Neural cell (in vitro differentiated cells): ENCODE data around the gene UCP3. TPM values are rescaled to one million over a fixed set of nuclear protein-coding genes. Genes with fewer than 3 reads are reported as not detected.

Source experiments
- H2AFZ ChIP-seq: fragments of 200-600, 300-800 bp; sonication (generic), shearing (Covaris generic); 2 replicates; pipeline ENCODE4 v1.6.0; 2014; ENCODE audit warnings: low read depth, mild to moderate bottlenecking, antibody characterized with exemption, low read length, moderate library complexity
- H3F3A ChIP-seq: fragments of 200-600 bp; shearing (Covaris generic); 2 replicates; pipeline ENCODE4 v1.6.1; 2016; ENCODE audit warnings: mild to moderate bottlenecking, moderate library complexity, mixed read lengths, antibody characterized with exemption, low read length; ENCODE audit not compliant: insufficient read depth, poor library complexity, severe bottlenecking
- H3K27ac ChIP-seq: fragments of 200-600, 300-800 bp; sonication (generic), shearing (Covaris generic); 2 replicates; pipeline ENCODE4 v1.5.1; 2014; ENCODE audit warnings: mild to moderate bottlenecking, low read length, moderate library complexity
- H3K27me3 ChIP-seq: fragments of 300-800, 200-600 bp; sonication (generic), shearing (Covaris generic); 2 replicates; pipeline ENCODE4 v1.6.0; 2014; ENCODE audit warnings: mild to moderate bottlenecking, low read depth, low read length, moderate library complexity; ENCODE audit not compliant: insufficient read depth
- H3K36me3 ChIP-seq: fragments of 300-800, 200-600 bp; sonication (generic), shearing (Covaris generic); 2 replicates; pipeline ENCODE4 v1.5.1; 2014; ENCODE audit warnings: mild to moderate bottlenecking, antibody characterized with exemption, low read length, moderate library complexity; ENCODE audit not compliant: insufficient read depth
- H3K4me2 ChIP-seq: fragments of 300-800, 200-600 bp; sonication (generic), shearing (Covaris generic); 2 replicates; pipeline ENCODE4 v1.6.0; 2014; ENCODE audit warnings: mild to moderate bottlenecking, low read length
- H3K4me3 ChIP-seq: fragments of 300-800, 200-600 bp; sonication (generic), shearing (Covaris generic); 2 replicates; pipeline ENCODE4 v1.5.1; 2014; ENCODE audit warnings: mild to moderate bottlenecking, low read length, moderate library complexity
- H3K79me2 ChIP-seq: fragments of 200-600 bp; shearing (Covaris generic); replicated peaks from 2 replicates; pipeline ENCODE4 v1.6.0; 2014; ENCODE audit warnings: mild to moderate bottlenecking, low read length, moderate library complexity; ENCODE audit not compliant: insufficient read depth
- H3K9ac ChIP-seq: fragments of 300-800, 200-600 bp; sonication (generic), shearing (Covaris generic); 2 replicates; pipeline ENCODE4 v1.6.1; 2016; ENCODE audit warnings: mild to moderate bottlenecking, low read length, mixed read lengths
- H3K9me2 ChIP-seq: fragments of 200-600 bp; shearing (Covaris generic); 2 replicates; pipeline ENCODE4 v1.6.1; 2016; ENCODE audit warnings: mild to moderate bottlenecking, low read length, mixed read lengths; ENCODE audit not compliant: insufficient read depth
- H3K9me3 ChIP-seq: fragments of 200-600, 300-800 bp; sonication (generic), shearing (Covaris generic); 2 replicates; pipeline ENCODE4 v1.6.1; 2016; ENCODE audit warnings: mild to moderate bottlenecking, mixed run types, low read length, moderate library complexity, mixed read lengths
- H4K20me1 ChIP-seq: fragments of 200-600 bp; shearing (Covaris generic); 2 replicates; pipeline ENCODE4 v1.6.1; 2016; ENCODE audit warnings: mild to moderate bottlenecking, mixed run types; ENCODE audit not compliant: insufficient read depth
- CTCF ChIP-seq: fragments of 450-650 bp; IDR thresholded peaks from 2 replicates; pipeline ENCODE4 v1.5.1; 2014; ENCODE audit warnings: antibody characterized with exemption, mild to moderate bottlenecking, moderate library complexity; ENCODE audit not compliant: poor library complexity, severe bottlenecking
- EP300 ChIP-seq: fragments of 450-650 bp; conservative IDR thresholded peaks from 2 replicates; pipeline ENCODE4 v1.6.1; 2014; ENCODE audit warnings: antibody characterized with exemption, mild to moderate bottlenecking, moderate library complexity; ENCODE audit not compliant: poor library complexity, severe bottlenecking
- EZH2 ChIP-seq: fragments of 200-600, 300-800 bp; shearing (Covaris generic), sonication (generic); IDR thresholded peaks from 2 replicates; pipeline ENCODE4 v1.6.1; 2014; ENCODE audit warnings: antibody characterized with exemption, low read length, borderline replicate concordance, mild to moderate bottlenecking; ENCODE audit not compliant: insufficient read depth, poor library complexity, severe bottlenecking
- MXI1 ChIP-seq: fragments of 450-650 bp; conservative IDR thresholded peaks from 2 replicates; pipeline ENCODE4 v1.6.1; 2014; ENCODE audit warnings: antibody characterized with exemption, mild to moderate bottlenecking; ENCODE audit not compliant: poor library complexity, severe bottlenecking
- POLR2AphosphoS5 ChIP-seq: IDR thresholded peaks from 2 replicates; pipeline ENCODE4 v1.6.1; 2012
- RAD21 ChIP-seq: fragments of 450-650 bp; conservative IDR thresholded peaks from 2 replicates; pipeline ENCODE4 v1.6.1; 2014; ENCODE audit warnings: antibody characterized with exemption, mild to moderate bottlenecking, moderate library complexity
- REST ChIP-seq: IDR thresholded peaks from 2 replicates; pipeline ENCODE4 v1.6.1; 2012; ENCODE audit warnings: borderline replicate concordance
- SMC3 ChIP-seq: fragments of 450-650 bp; conservative IDR thresholded peaks from 2 replicates; pipeline ENCODE4 v1.6.1; 2014; ENCODE audit warnings: antibody characterized with exemption, mild to moderate bottlenecking, moderate library complexity; ENCODE audit not compliant: poor library complexity
- TAF1 ChIP-seq: IDR thresholded peaks from 2 replicates; pipeline ENCODE4 v1.6.1; 2012; ENCODE audit warnings: low read depth
- polyA plus RNA-seq: library from polyadenylated mRNA; depleted of rRNA; stranded (reverse); fragments of >200 nt; gene quantifications from 2 replicates; pipeline ENCODE4 v1.2.3, GENCODE V29; 2014

UCP3 gene
- polyA plus RNA-seq, 1 donor from 2014 or later = 7.8 TPM

- no peaks in the 10 kb centered on the region for H3K36me3 ChIP-seq
- H2AFZ ChIP-seq = no peak overlapping the region
- H3K4me3 ChIP-seq = no peak overlapping the region
- TF ChIP-seq REST = no peak
- H3K9ac ChIP-seq = no peak overlapping the region
- no peaks in the 10 kb centered on the region for H3K9me3 ChIP-seq
- no peaks in the 10 kb centered on the region for H4K20me1 ChIP-seq
- H3K27ac ChIP-seq = no peak overlapping the region
- H3K9me2 ChIP-seq = no peaks in the 10 kb centered on the region
- H3K27me3 ChIP-seq = no peaks in the 10 kb centered on the region
- no peaks in the 10 kb centered on the region for H3F3A ChIP-seq
- no peak overlapping the region for H3K4me2 ChIP-seq
- no peaks in the 10 kb centered on the region for H3K79me2 ChIP-seq
Observed at GRCh38 chr11:74015919-74016684, 7.2 kb upstream of the UCP3 start.

GRCh38 chr11:74014880-74015279, 6.0 kb upstream of the UCP3 start:
- Histone ChIP-seq H2AFZ (no peak overlapping the region), H3K9ac (no peak overlapping the region), H3K4me2 (no peak overlapping the region), H3K9me2 (no peaks in the 10 kb centered on the region), H4K20me1 (no peaks in the 10 kb centered on the region), H3K27ac (no peak overlapping the region), H3K36me3 (no peaks in the 10 kb centered on the region), H3F3A (no peaks in the 10 kb centered on the region), H3K4me3 (no peak overlapping the region), H3K79me2 (no peaks in the 10 kb centered on the region), H3K9me3 (no peaks in the 10 kb centered on the region), H3K27me3 (no peaks in the 10 kb centered on the region)
- TF ChIP-seq EZH2 (no peak), REST (no peak)

- Histone ChIP-seq H3K9me2 (no peaks in the 10 kb centered on the region), H3K79me2 (no peaks in the 10 kb centered on the region), H3F3A (no peaks in the 10 kb centered on the region), H3K4me3 (no peak overlapping the region), H4K20me1 (no peaks in the 10 kb centered on the region), H3K27ac (no peak overlapping the region), H3K9ac (no peak overlapping the region), H3K9me3 (no peaks in the 10 kb centered on the region), H3K36me3 (no peaks in the 10 kb centered on the region), H3K27me3 (no peaks in the 10 kb centered on the region), H3K4me2 (no peak overlapping the region), H2AFZ (no peak overlapping the region)
- no peak for TF ChIP-seq EP300
- no peak for TF ChIP-seq POLR2AphosphoS5
- no peak for TF ChIP-seq TAF1
- no peak for TF ChIP-seq RAD21
- no peak for TF ChIP-seq SMC3
- TF ChIP-seq MXI1 = no peak
- no peak for TF ChIP-seq REST
- no peak for TF ChIP-seq CTCF
- TF ChIP-seq EZH2 = no peak
Observed at GRCh38 chr11:74013141-74013540, 4.3 kb upstream of the UCP3 start.
